CD14-positive monocyte (primary cell): Measurements from ENCODE around the gene GABBR2. TPM values are rescaled to one million over a fixed set of nuclear protein-coding genes. Genes with fewer than 3 reads are reported as not detected.

Experiments used
- DNase-seq, 3 donors: peaks; one replicate each; pipeline ENCODE4 v3.0.0-alpha.2; 2011 to 2022
- H2AFZ ChIP-seq: 2 replicates; pipeline ENCODE4 v1.6.0; 2012; ENCODE audit warnings: mild to moderate bottlenecking, low read depth, low read length, inconsistent platforms; ENCODE audit not compliant: insufficient read depth, poor library complexity, severe bottlenecking
- H3K27ac ChIP-seq, 2 donors: 1 replicate in 1 of 2; 2 replicates in 1 of 2; pipeline ENCODE4 v1.5.1; 2012 to 2013; ENCODE audit warnings: low read length in 2 of 2, control low read depth in 1 of 2, inconsistent platforms in 1 of 2, low read depth in 1 of 2, mild to moderate bottlenecking in 1 of 2
- H3K27me3 ChIP-seq, 2 donors: one replicate each; pipeline versions ENCODE4 v1.6.0 to v1.6.1; 2011 to 2013; ENCODE audit warnings: low read length in 2 of 2; ENCODE audit not compliant: control insufficient read depth in 2 of 2, insufficient read depth in 2 of 2
- H3K36me3 ChIP-seq, 2 donors: replicated peaks in 1 of 2; 1 replicate in 1 of 2; 2 replicates in 1 of 2; pipeline versions ENCODE4 v1.5.1 to v1.6.1; 2012 to 2013; ENCODE audit warnings: low read length in 2 of 2, control low read depth in 1 of 2, inconsistent platforms in 1 of 2, mild to moderate bottlenecking in 1 of 2; ENCODE audit not compliant: insufficient read depth in 2 of 2, control insufficient read depth in 1 of 2
- H3K4me1 ChIP-seq, 2 donors: 1 replicate in 1 of 2; 2 replicates in 1 of 2; pipeline versions ENCODE4 v1.5.1 to v1.6.1; 2012 to 2013; ENCODE audit warnings: low read length in 2 of 2, control low read depth in 1 of 2, inconsistent platforms in 1 of 2, mild to moderate bottlenecking in 1 of 2, moderate library complexity in 1 of 2; ENCODE audit not compliant: insufficient read depth in 2 of 2, control insufficient read depth in 1 of 2
- H3K4me2 ChIP-seq: replicated peaks from 2 replicates; pipeline ENCODE3; 2012; ENCODE audit warnings: low read length, moderate library complexity, mild to moderate bottlenecking; ENCODE audit not compliant: poor library complexity, severe bottlenecking; ENCODE audit errors: extremely low read depth
- H3K4me3 ChIP-seq, 3 experiments: fragments of 200-600 bp in 1 of 3; sonication (generic) in 1 of 3; replicated peaks in 1 of 3; 1 replicate in 2 of 3; 2 replicates in 1 of 3; pipeline ENCODE4 v1.5.1; 2011 to 2013; ENCODE audit warnings: low read length in 3 of 3, mild to moderate bottlenecking in 3 of 3, control low read depth in 2 of 3, low read depth in 2 of 3, inconsistent platforms in 1 of 3, moderate library complexity in 1 of 3
- H3K79me2 ChIP-seq: 2 replicates; pipeline ENCODE4 v1.6.0; 2012; ENCODE audit warnings: mild to moderate bottlenecking, control low read depth, inconsistent platforms, low read length, moderate library complexity; ENCODE audit not compliant: insufficient read depth
- H3K9ac ChIP-seq: 2 replicates; pipeline ENCODE4 v1.6.0; 2017; ENCODE audit warnings: low read length, mild to moderate bottlenecking; ENCODE audit not compliant: insufficient read depth, poor library complexity, severe bottlenecking
- H3K9me3 ChIP-seq, 2 donors: replicated peaks in 1 of 2; 1 replicate in 1 of 2; 2 replicates in 1 of 2; pipeline versions ENCODE4 v1.5.1 to v1.6.1; 2012 to 2013; ENCODE audit warnings: low read length in 2 of 2, control low read depth in 1 of 2; ENCODE audit not compliant: control insufficient read depth in 1 of 2, insufficient read depth in 1 of 2
- H4K20me1 ChIP-seq: 2 replicates; pipeline ENCODE4 v1.6.0; 2012; ENCODE audit warnings: mild to moderate bottlenecking, low read length, control low read depth, moderate library complexity; ENCODE audit not compliant: insufficient read depth
- H3K27ac Mint-ChIP-seq, 7 donors: one replicate each; pipeline ENCODE4 v1.8.0; 2020; ENCODE audit warnings: mild to moderate bottlenecking in 7 of 7, mixed read lengths in 7 of 7, moderate library complexity in 6 of 7, inconsistent platforms in 2 of 7
- H3K27me3 Mint-ChIP-seq, 3 donors: one replicate each; pipeline ENCODE4 v1.8.0; 2021 to 2022; ENCODE audit warnings: low read depth in 3 of 3, mild to moderate bottlenecking in 3 of 3, mixed read lengths in 3 of 3, moderate library complexity in 3 of 3, inconsistent platforms in 1 of 3
- H3K36me3 Mint-ChIP-seq, 2 donors: one replicate each; pipeline ENCODE4 v1.8.0; 2020; ENCODE audit warnings: mixed read lengths in 2 of 2, inconsistent platforms in 1 of 2, mild to moderate bottlenecking in 1 of 2
- H3K4me1 Mint-ChIP-seq: one replicate; pipeline ENCODE4 v1.8.0; 2020; ENCODE audit warnings: mild to moderate bottlenecking, mixed read lengths
- H3K4me3 Mint-ChIP-seq, 2 donors: one replicate each; pipeline ENCODE4 v1.8.0; 2020; ENCODE audit warnings: mild to moderate bottlenecking in 2 of 2, mixed read lengths in 2 of 2, moderate library complexity in 1 of 2
- H3K9me3 Mint-ChIP-seq, 7 donors: one replicate each; pipeline ENCODE4 v1.8.0; 2020 to 2022; ENCODE audit warnings: mixed read lengths in 7 of 7, mild to moderate bottlenecking in 6 of 7, moderate library complexity in 6 of 7, inconsistent platforms in 2 of 7
- WGBS: methylation state at CpG from one replicate; pipeline ENCODE4 v1.1.5; 2013; ENCODE audit warnings: missing lambda C conversion rate; ENCODE audit not compliant: insufficient coverage; 5-methylcytosine and 5-hydroxymethylcytosine counted together
- intact Hi-C, 2 donors: fragments of 100-400 bp; cut with micrococcal nuclease; formaldehyde crosslinking; loops; one replicate each; pipeline versions ENCODE4 v1.15.0 to v1.15.1; 2023
- polyA plus RNA-seq, 3 donors: library from polyadenylated mRNA; depleted of rRNA in 1 of 3; unstranded in 2 of 3; stranded (reverse) in 1 of 3; fragments of 300-500 nt in 2 of 3; fragments of >200 nt in 1 of 3; fragmentation: Illumina TruSeq in 2 of 3; gene quantifications; 1 replicate in 2 of 3; 2 replicates in 1 of 3; pipeline ENCODE4 v1.2.3, GENCODE V29; 2012 to 2021
- TF ChIP-seq, protein P1 (sequence below): fragments of 200-600 bp; IDR thresholded peaks from one replicate; pipeline ENCODE4 v1.8.0; 2022; ENCODE audit warnings: antibody characterized with exemption, mild to moderate bottlenecking

GABBR2 gene
- polyA plus RNA-seq, 3 donors, result not detected

DNA sequence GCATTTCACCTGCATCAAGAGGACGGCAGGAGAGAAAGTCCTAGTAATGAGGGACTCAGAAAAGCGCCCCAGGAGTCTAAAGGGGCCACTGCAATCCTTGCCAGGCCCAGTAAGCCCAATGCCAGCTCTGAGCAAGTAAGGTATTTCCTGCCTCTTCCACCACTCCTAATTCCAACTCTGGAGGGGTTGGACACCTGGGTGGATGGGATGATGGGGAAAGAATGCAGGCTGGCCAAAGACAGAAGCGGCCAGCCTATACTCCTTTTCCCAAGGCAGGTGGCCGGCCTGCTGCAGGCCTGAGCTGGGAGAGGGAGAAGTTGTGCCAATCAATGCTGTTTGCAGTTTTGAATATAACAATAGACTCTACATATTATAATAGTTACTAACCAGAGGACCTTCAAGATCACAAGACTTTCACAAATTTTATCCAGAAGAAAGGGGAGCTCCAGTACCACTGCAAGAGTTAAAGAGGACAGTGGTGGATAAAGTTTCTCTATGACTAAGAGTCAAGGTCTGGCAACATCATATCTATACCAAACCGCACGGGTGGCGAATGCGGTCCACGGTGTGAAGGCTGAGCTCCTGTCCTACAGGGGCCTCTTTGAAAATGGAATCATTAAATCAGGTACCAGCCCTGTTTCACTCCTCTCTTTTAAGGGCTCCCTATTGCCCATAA, 338.3 kb downstream of the GABBR2 start:
- Histone ChIP-seq H3K27me3 (no peaks in the 10 kb centered on the region), H3K27ac (no peak overlapping the region), H3K9ac (no peak overlapping the region), H2AFZ (no peak overlapping the region), H3K4me1 (no peaks in the 10 kb centered on the region), H3K79me2 (no peaks in the 10 kb centered on the region), H3K36me3 (no peaks in the 10 kb centered on the region), H3K4me2 (no peak overlapping the region), H3K9me3 (peaks cover 3 to 12% of the 10 kb centered on the region in 2 donors), H3K4me3 (no peak overlapping the region), H4K20me1 (no peaks in the 10 kb centered on the region)
- intact Hi-C loops, result no loop called here
- DNase-seq, result no peak
- Mint-ChIP-seq H3K4me3 (no peak overlapping the region), H3K9me3 (peaks cover 4 to 16% (median 9%) of the 10 kb centered on the region in 7 donors), H3K36me3 (no peaks in the 10 kb centered on the region), H3K27me3 (peaks cover 2 to 9% (median 6%) of the 10 kb centered on the region in 3 donors), H3K4me1 (peaks cover 2% of the 10 kb centered on the region), H3K27ac (no peak overlapping the region)
- TF ChIP-seq, protein P1, sequence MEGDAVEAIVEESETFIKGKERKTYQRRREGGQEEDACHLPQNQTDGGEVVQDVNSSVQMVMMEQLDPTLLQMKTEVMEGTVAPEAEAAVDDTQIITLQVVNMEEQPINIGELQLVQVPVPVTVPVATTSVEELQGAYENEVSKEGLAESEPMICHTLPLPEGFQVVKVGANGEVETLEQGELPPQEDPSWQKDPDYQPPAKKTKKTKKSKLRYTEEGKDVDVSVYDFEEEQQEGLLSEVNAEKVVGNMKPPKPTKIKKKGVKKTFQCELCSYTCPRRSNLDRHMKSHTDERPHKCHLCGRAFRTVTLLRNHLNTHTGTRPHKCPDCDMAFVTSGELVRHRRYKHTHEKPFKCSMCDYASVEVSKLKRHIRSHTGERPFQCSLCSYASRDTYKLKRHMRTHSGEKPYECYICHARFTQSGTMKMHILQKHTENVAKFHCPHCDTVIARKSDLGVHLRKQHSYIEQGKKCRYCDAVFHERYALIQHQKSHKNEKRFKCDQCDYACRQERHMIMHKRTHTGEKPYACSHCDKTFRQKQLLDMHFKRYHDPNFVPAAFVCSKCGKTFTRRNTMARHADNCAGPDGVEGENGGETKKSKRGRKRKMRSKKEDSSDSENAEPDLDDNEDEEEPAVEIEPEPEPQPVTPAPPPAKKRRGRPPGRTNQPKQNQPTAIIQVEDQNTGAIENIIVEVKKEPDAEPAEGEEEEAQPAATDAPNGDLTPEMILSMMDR, result no peak
- 97% methylated on average over 6 of the region's 9 CpGs for WGBS

DNA sequence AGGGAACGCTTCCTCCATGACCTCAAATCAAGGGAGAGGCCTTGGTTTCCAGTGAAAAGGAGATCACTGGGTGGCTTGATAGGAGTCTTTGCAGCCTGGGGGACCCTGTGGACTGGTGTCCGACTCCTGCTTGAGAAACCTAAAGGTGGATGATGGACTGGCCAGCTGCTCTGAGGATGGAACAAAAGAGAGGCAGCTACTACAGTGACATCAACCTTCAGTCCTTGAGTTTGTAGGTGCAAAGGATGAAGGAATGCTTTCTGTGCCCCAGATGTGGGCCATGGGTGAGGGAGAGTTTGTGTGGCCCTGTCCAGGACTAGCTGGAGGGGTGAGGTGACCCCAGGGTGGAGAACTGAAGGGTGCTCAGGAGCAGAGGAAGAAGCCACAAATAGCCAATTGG, 338.8 kb downstream of the GABBR2 start:
- Histone ChIP-seq H3K9me3 (peaks cover 8 to 18% of the 10 kb centered on the region in 2 donors), H3K4me2 (no peak overlapping the region), H2AFZ (no peak overlapping the region), H4K20me1 (no peaks in the 10 kb centered on the region), H3K4me3 (no peak overlapping the region), H3K27me3 (no peaks in the 10 kb centered on the region), H3K79me2 (no peaks in the 10 kb centered on the region), H3K36me3 (no peaks in the 10 kb centered on the region), H3K9ac (no peak overlapping the region), H3K4me1 (no peaks in the 10 kb centered on the region), H3K27ac (no peak overlapping the region)
- intact Hi-C loops, result no loop called here
- Mint-ChIP-seq H3K27ac (peak overlapping the region in 1 of 7 donors; percentile 65), H3K27me3 (peaks cover 2 to 9% (median 6%) of the 10 kb centered on the region in 3 donors), H3K36me3 (no peaks in the 10 kb centered on the region), H3K9me3 (peaks cover 8 to 21% (median 14%) of the 10 kb centered on the region in 7 donors), H3K4me3 (no peak overlapping the region), H3K4me1 (no peaks in the 10 kb centered on the region)
- TF ChIP-seq, protein P1, result no peak
- 83% methylated on average over 2 of the region's 2 CpGs for WGBS
- DNase-seq, result no peak
